Stimulated activated CD8-positive, alpha-beta memory T cell treated with anti-CD3 and anti-CD28 coated beads, Interleukin-15, amount 100 ng/mL, for 48 hours (primary cell): Measurements from ENCODE around the gene CABP7.

ENCODE experiments used
- DNase-seq, 2 donors: peaks; one replicate each; pipeline ENCODE4 v3.0.0-alpha.2; 2020; ENCODE audit warnings: low read depth in 2 of 2

CABP7 gene

DNA sequence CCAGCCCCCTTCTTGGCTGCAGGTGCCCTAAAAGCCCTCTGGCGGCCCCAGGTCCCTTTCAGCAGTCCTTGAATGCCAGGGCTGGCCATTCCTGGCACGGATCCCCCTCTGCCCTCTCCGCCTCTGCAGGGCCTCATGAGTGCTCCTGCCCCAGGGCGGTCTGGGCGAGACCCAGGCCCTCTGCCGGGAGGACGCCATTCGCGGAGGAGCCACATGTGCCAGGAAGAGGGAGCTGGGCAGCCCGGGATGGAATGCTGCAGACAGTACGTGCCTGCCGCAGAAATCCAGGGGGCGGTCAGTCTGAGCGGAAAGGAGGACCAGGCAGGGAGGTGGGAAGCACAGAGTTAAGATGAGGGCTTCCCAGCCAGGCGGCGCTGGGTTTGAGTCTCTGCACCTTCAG is 2.8 kb downstream of the CABP7 start:
- no peak for DNase-seq

GRCh38 chr22:29723766-29724165 is 4.0 kb downstream of the CABP7 start:
- DNase-seq = no peak

DNA sequence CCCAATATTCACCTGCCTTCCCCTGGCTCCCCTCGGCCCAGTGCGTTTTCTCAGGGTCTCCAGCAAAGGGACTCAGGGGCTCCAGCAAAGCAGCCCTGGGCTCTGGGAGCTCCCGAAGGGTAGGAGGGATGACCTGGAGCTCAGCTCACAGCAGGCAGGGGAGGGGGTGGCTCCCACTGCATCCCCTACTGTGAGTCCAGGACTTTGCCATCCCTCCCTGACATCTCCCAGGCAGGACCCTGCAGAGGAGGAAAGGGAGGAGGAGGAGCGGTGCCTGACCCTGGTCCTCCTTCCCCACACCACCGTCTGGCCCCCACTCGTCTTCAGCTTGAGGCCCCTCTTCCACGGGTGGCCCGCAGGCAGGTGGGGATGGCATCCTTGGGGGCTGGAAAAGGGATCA is 5.0 kb downstream of the CABP7 start:
- DNase-seq = no peak

DNA sequence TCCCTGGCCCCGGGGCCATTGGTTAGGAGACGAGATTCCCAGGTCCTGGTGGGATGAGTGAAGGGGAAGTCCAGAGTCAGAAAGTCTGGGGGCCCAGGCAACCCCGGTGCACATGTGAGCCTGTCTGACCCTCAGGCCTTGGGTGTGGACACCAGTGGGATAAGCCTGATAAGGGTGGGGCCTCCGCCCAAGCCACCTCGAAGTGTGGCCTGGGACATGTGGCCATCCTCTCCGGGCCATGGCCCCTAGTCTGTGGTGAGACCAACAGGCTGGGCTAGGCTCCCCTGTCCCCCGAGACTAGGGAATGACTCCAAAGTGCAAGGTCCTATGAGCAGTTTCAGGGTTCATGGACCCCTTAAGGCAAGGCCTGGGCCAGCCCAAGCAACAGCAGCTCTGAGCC is 6.3 kb downstream of the CABP7 start:
- no peak for DNase-seq

GRCh38 chr22:29726512-29727130 is 6.8 kb downstream of the CABP7 start:
- DNase-seq = no peak

GRCh38 chr22:29727131-29727523 is 7.3 kb downstream of the CABP7 start:
- no peak for DNase-seq

DNA sequence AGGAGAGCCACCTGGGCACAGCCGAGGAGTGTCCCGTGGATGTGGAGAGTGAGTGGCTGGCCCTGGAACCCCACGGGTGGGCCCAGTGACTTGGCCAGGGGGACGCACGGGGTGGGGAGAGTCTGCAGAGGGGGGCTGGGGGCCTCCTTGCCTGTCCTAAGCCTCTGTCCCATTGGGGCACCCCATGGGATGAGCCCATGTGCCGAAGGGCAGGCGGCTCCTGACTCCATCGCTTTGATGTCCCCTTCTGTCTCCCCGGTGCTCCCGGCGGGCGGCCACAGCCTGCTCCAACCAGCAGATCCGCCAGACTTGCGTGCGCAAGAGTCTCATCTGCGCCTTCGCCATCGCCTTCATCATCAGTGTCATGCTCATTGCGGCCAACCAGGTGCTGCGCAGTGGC is 9.4 kb downstream of the CABP7 start:
- DNase-seq = no peak

DNA sequence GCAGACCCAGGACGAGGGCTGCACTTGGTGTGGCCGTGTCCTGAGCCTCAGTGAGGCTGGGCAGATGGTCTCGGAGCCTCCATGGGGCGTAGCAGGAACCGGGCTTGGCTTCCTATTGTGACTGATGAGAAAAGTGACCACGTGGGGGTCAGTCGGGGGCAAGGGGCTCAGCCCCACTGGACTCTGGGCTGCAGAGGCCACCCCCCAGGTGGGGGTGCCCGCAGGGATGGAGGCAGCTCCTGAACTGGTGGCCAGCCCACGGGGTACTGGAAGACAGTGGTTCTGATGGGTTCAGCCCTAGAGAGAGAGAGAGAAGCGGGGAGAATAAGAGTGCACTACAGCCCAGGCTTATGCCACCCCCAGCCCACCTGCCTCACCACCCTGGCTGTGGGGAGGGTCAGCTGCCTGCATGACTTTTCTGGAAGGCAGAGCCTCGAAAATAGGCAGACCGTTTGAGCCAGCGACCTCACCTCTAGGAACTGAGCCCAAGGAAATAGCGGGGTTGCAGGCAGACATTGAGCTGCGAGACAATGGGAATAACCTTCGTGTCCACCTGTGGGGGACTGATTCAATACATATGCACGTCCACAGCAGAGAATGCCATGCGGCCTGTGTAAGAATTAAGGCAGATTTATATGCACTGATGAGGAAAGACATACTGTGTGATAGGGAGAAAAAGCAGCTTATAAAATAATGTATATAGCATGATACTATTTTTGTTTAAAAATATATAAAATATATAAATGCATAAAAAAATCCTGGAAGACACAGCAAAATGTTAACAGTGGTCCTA is 11.5 kb downstream of the CABP7 start:
- DNase-seq = no peak

GRCh38 chr22:29732883-29733282 is 13.1 kb downstream of the CABP7 start:
- no peak for DNase-seq

DNA sequence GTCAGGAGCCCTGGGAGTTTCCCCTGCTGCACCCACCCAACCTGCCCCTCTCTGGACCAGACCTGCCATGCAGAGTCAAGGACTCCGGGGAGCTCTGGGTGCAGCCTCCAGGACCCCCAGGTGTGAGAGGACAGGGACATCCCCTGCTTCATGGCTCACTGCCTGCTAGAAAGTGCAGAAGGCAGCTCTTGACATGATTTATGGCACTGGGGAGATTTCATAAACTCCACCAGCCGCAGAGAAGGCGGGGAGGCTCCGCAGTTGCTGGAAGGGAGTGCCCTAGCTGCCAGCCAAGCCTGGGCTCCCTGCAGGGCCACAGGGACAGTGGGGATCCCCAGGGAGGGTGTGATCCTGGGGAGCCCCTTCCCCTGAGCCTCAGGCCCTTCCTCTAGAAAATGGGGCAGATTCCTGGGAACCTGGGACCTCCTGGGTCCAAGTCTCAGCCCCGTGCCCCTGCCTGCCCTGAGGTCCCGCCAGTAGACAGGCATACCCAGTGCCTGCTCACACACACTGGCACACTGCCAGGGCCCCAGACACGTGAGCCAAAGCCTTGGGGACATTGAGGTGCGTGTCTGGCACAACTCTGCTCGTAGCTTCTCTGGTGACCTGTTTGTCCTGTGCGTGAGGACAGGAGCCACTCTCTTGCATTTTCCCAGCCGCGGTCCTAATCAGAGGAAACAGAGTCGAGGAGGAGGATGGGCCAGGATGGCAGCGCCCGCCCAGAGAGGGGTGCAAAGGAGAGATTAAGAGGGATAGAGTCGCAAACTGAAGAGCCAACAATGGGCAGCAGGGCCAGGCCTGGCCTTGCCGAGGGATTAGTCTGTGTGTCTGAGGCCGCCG is 13.8 kb downstream of the CABP7 start:
- no peak for DNase-seq

- DNase-seq = no peak
These were observed 14.6 kb downstream of the CABP7 start for GRCh38 chr22:29734406-29734805.

GRCh38 chr22:29734838-29735237 is 15.0 kb downstream of the CABP7 start:
- no peak for DNase-seq

DNA sequence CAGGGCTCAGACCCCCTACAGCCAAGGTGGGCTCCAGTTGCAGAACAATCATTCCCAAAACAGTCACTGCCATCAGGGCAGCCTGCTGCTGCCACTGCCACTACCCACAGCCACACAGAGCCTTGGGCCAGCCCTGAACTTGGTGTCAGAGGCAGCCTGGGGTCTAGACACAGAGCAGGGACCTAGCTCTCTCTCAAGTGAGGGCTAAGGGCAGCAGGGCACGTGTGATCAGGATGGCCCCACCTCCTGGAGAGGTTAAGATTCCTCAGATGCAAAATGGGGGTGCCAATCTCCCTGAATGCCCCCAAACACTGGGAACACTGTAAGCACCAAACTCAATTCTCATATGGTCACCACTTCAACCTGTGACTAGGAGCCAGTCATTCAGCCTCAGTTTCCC is 15.6 kb downstream of the CABP7 start:
- no peak for DNase-seq

DNA sequence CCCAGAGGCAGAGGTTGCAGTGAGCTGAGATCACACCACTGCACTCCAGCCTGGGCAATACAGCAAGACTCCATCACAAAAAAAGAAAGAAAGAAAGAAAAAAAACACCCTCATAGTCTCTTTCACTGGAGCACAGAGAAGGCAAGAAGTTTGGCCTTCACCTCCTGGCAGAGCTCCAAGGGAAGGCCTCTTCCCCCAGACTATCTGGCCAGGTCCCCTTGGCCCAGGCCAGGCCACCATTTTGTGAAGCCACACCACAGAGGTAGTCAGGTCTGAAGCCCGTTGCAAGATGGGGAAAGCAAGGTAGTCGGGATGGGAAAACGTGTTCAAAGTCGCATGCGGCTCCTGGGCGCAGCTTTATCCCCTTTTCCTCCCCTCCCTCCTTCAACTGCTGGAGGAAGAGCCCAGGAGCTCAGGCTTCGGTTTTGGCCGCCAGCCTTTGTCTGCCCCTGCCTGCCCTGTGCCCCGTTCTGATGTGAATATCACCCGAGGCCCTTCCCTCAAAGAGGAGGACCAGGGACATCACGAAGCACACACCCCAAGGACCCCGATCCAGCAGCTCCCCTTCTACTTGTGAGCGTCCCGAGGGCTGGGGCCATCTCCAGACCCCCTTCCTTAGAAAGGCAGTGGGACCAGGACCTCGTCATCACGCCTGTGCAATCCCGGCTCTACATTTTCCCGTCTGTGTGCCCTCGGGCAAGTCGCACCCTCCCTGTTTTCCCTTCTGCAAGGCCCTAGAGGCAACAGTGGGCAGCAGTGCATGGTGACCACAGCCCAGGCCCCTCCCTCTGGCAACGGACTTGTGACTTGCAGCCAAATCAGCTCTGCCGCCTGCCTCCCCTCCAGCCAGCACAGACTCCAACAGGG is 17.7 kb downstream of the CABP7 start:
- no peak for DNase-seq

GRCh38 chr22:29738118-29738815 is 18.5 kb downstream of the CABP7 start:
- no peak for DNase-seq

GRCh38 chr22:29739346-29739875 is 19.6 kb downstream of the CABP7 start:
- DNase-seq = no peak

DNA sequence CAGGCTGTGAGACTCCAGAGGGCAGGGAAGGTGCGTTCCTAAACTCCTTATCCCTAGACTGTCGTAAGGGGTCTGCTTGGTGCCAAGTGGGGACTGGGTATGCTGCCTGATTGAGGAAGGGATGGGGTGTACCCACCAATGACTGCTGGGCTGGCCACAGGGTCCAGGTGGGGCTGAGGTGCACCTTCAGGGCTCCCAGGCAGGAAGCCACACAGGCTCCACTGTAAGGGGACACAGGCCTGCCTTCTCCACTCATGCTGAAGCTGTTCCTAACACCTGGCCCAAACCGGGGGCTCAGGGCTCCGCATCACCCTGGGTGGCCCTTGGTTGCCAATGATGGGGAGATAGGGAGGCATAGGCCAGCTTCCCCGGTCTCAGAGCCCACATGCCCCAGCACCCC is 20.4 kb downstream of the CABP7 start:
- no peak for DNase-seq

GRCh38 chr22:29741926-29742325 is 22.1 kb downstream of the CABP7 start:
- no peak for DNase-seq

DNA sequence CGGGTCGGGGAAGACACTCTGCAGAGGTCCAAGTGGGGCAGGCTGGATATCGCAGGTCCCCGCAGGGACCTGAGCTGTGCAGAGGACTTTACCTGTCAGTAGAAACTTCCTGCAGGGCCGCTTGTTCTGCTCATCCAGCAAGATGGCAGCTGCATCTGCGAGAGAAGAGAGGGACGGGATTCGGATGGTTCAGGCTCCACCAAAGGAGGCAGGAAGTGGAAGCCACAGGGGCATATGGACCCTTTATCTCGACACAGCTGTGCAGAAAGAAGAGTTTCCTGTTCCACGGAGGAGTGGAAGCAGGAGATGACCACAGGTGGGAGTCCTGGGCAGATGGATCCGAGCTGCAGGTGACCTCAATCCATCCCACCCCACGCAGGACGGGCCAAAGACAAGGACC is 22.5 kb downstream of the CABP7 start:
- DNase-seq = no peak

DNA sequence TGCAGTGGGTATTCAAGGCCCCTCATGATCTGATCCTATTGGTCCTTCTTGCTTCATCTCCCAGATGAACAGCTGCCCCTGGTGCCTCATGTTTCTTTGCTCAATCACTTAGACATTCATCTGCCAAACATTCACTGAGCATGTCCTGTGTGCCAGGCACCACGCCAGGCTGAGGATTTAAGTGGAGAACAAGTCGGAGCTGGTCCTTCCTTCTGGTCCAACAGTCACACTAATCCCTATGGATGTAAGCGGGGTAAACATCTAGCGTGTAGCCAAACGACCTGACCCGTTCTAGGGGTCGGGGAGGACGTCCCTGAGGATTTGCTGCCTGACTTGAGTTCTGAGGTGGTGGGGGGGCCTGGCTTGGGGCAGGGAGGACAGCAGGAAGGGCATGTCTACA is 25.1 kb downstream of the CABP7 start:
- no peak for DNase-seq

- DNase-seq = no peak
These were observed 28.0 kb downstream of the CABP7 start for GRCh38 chr22:29747832-29748231.
